ENCODE measurements around the gene ADAM12.

The ADAM12 gene

DNA sequence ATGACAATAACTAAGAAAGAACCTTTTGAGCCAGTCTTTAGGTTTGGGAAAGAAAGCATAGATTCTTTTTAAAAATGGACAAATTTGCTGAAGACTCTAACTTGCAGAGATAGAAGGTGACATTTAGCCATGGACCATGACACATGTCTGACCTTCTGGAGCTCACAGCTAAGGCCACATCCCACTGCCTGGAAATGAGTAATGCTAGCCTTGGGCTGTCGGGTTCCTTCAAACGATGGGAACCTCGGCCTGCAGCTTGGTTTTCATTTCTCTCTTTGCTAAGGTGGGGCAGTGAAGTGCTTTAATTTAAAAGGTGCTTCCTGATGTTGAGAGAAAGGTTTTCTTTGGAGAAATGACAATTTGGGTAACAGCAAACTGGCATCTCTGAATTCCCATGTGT, 268.7 kb downstream of the ADAM12 start:
- TF ChIP-seq, protein P1, sequence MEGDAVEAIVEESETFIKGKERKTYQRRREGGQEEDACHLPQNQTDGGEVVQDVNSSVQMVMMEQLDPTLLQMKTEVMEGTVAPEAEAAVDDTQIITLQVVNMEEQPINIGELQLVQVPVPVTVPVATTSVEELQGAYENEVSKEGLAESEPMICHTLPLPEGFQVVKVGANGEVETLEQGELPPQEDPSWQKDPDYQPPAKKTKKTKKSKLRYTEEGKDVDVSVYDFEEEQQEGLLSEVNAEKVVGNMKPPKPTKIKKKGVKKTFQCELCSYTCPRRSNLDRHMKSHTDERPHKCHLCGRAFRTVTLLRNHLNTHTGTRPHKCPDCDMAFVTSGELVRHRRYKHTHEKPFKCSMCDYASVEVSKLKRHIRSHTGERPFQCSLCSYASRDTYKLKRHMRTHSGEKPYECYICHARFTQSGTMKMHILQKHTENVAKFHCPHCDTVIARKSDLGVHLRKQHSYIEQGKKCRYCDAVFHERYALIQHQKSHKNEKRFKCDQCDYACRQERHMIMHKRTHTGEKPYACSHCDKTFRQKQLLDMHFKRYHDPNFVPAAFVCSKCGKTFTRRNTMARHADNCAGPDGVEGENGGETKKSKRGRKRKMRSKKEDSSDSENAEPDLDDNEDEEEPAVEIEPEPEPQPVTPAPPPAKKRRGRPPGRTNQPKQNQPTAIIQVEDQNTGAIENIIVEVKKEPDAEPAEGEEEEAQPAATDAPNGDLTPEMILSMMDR (IDR thresholded peaks at IDR 0.05; ENCODE audit: low read depth, low read length, missing control alignments) = no peak
- H3K4me3 ChIP-seq (ENCODE audit: low read depth, low read length) = no peak overlapping the region
- DNase-seq (ENCODE audit: low read depth) = no peak

DNA sequence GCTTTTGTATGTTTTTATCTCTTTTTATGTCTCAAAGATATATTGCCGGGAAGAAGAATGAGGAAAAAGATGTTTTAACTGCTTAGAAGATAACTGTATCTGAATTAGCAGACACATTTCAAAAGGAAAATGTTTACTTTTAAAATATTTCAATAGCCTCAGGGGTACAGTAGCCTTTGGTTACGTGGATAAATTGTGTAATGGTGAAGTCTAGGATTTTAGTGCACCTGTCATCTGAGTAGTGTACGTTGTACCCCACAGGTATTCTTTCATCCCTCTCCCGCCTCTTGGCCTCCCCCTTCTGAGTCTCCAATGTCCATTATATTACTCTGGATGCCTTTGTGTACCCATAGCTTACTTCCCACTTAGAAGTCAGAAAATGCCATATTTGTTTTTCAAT, 269.8 kb downstream of the ADAM12 start:
- DNase-seq (ENCODE audit: low read depth) = no peak
- TF ChIP-seq, protein P1 (IDR thresholded peaks at IDR 0.05; ENCODE audit: low read depth, low read length, missing control alignments) = no peak
- no peak overlapping the region for H3K4me3 ChIP-seq (ENCODE audit: low read depth, low read length)

DNA sequence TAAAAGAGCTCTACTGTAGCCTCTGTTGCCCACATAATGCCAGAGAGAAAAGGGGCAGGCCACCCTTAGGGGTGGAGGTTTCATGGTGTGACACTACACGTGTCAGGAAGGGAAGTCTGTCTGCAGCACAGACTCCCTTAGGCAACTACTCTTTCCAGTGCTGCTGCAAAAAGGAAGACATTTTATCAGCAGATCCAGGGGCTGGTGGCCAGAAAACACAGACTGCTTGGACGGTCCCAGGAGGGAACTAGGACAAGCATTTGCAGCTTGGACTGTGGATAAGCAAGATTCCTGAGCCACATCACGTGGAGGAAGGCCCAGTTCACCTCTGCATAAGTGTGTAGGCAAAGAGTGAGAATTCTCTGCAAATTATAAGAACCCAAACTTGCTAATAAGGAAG, 271.1 kb downstream of the ADAM12 start:
- TF ChIP-seq, protein P1 (IDR thresholded peaks at IDR 0.05; ENCODE audit: low read depth, low read length, missing control alignments) = no peak
- DNase-seq (ENCODE audit: low read depth) = no peak
- no peak overlapping the region for H3K4me3 ChIP-seq (ENCODE audit: low read depth, low read length)

DNA sequence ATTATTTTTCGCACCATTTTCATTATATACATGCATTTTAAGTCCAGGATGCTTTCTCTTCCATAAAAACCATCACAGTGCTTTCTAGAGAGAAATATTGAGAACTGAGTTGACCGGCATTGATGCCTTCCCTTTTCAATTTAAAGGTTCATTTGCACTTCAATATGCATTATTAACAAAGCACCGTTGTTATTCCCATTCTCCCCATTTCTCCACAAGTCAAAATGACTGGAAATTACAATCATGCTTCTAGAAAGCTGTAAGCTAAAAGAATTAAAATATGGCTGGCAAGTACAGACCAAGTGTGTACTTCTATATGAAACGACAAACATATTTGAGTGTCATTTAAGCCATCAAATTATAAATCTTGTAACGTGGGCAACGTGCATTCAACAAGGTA, 272.4 kb downstream of the ADAM12 start:
- TF ChIP-seq, protein P1 (IDR thresholded peaks at IDR 0.05; ENCODE audit: low read depth, low read length, missing control alignments) = no peak
- no peak overlapping the region for H3K4me3 ChIP-seq (ENCODE audit: low read depth, low read length)
- no peak for DNase-seq (ENCODE audit: low read depth)

DNA sequence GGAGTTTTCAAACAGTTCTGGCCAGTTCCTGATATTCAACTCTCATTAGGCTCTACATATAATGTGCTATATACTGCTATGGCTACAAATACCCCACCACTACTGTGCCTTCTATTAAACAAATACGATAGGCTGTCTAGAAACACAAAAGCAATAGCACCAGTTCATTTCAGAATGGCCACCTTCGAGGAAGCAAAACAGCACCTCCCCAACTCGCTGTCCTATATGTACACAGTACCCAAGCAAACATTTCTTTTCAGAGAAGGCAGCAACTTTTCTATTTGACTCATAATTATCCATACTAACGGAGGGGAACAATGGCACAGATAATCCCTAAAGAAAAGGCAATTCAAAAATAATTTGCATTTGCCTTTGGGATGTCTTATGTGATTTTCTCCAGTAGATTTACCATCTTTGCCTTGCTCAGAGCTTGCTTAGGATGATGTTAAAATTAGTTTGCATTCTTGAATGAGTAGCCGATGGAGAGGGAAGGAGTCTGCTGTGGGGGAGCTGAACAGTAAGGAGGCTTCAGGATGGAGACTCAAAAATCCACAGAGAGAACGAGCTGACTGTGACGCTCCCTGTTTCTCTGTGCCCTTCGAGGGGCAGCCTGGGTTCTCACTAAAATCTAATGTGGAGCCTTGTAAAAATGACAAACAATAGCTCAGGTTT, 273.3 kb downstream of the ADAM12 start:
- H3K4me3 ChIP-seq (ENCODE audit: low read depth, low read length) = no peak overlapping the region
- TF ChIP-seq, protein P1 (IDR thresholded peaks at IDR 0.05; ENCODE audit: low read depth, low read length, missing control alignments) = no peak
- DNase-seq (ENCODE audit: low read depth) = no peak

DNA sequence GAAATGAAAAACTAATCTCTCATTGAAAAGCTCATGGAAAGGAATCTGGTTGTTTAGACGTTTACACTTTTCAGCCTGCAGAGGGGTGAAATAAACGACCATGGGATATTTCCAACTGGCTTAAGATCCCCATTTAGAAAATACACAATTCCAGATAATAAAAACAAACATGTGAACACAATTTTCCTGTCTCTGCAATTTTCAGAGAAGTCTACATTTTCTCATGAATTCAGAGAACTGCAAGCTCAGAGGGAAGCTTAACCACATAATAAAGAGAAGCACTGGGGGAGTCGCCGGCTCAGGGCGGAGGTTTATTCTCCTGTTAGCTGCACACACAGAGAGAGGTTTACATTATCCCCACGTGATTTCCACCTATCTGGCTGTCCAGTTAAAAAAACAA, 276.8 kb downstream of the ADAM12 start:
- TF ChIP-seq, protein P1 (IDR thresholded peaks at IDR 0.05; ENCODE audit: low read depth, low read length, missing control alignments) = no peak
- DNase-seq (ENCODE audit: low read depth) = no peak
- H3K4me3 ChIP-seq (ENCODE audit: low read depth, low read length) = no peak overlapping the region

DNA sequence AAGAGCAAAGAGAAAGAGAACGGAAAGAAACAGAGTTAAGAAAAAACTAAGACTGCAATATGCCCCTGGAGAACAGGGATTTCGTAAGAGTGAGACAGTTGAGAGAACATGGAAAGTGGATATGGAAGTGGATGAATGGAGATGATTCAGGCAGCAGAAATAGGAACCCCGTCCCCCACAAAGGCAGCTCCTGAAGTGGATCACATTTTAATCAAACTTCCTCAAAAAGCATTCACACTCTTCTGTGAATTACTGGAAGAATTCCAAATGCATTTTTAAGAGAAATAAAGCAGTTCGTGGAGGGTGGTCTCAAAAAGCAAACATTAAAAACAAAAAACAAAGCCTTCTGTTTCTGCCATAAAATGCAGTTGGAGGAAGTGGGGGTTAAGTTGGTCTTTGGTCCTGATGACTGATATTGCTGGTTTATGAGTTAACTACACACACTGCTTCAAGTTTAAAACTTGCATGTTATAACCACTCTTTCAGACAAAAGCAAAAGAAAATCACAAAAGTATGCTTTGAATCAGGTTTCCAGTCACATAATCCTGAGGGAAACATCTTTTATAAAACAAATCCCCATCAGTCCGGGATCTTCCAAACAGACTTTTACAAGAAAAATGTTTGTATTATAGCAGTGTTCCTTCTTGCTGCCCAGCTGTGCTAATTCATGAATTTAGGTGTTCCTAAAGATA, 277.6 kb downstream of the ADAM12 start:
- H3K4me3 ChIP-seq (ENCODE audit: low read depth, low read length) = no peak overlapping the region
- TF ChIP-seq, protein P1 (IDR thresholded peaks at IDR 0.05; ENCODE audit: low read depth, low read length, missing control alignments) = no peak
- no peak for DNase-seq (ENCODE audit: low read depth)
